Type B pancreatic cell (in vitro differentiated cells): ENCODE results near the gene PLXDC1. TPM values are rescaled to one million over a fixed set of nuclear protein-coding genes. Genes with fewer than 3 reads are reported as not detected.

Source experiments
- DNase-seq: peaks from one replicate; pipeline ENCODE4 v3.0.0; 2021; ENCODE audit warnings: mixed read lengths; ENCODE audit not compliant: unreplicated experiment; ENCODE audit errors: extremely low spot score
- H3K27ac Mint-ChIP-seq: 2 replicates; pipeline ENCODE4 v1.8.0; 2021; ENCODE audit warnings: mild to moderate bottlenecking, mixed read lengths
- H3K27me3 Mint-ChIP-seq: 2 replicates; pipeline ENCODE4 v1.8.0; 2021; ENCODE audit warnings: mixed read lengths
- H3K36me3 Mint-ChIP-seq: 2 replicates; pipeline ENCODE4 v1.8.0; 2021; ENCODE audit warnings: mixed read lengths
- H3K4me1 Mint-ChIP-seq: one replicate; pipeline ENCODE4 v1.8.0; 2021; ENCODE audit warnings: mixed read lengths; ENCODE audit not compliant: unreplicated experiment
- H3K4me3 Mint-ChIP-seq: 2 replicates; pipeline ENCODE4 v1.8.0; 2021; ENCODE audit warnings: mild to moderate bottlenecking, mixed read lengths
- H3K9me3 Mint-ChIP-seq: 2 replicates; pipeline ENCODE4 v1.8.0; 2021; ENCODE audit warnings: mixed read lengths
- total RNA-seq: library from RNA; stranded (reverse); gene quantifications from 2 replicates; pipeline ENCODE4 v1.2.1, GENCODE V29; 2021; ENCODE audit warnings: low replicate concordance
- TF ChIP-seq, protein P1 (sequence below): fragments of 200-600 bp; sonication (generic); conservative IDR thresholded peaks from 2 replicates; pipeline ENCODE4 v1.5.0; 2021; ENCODE audit warnings: antibody characterized with exemption, mild to moderate bottlenecking

PLXDC1 gene
- total RNA-seq, 1 donor from 2014 or later, result 5.0 TPM

- H3K4me3 Mint-ChIP-seq, result no peak overlapping the region
- H3K27me3 Mint-ChIP-seq, result peaks cover 3% of the 10 kb centered on the region
- TF ChIP-seq, protein P1, sequence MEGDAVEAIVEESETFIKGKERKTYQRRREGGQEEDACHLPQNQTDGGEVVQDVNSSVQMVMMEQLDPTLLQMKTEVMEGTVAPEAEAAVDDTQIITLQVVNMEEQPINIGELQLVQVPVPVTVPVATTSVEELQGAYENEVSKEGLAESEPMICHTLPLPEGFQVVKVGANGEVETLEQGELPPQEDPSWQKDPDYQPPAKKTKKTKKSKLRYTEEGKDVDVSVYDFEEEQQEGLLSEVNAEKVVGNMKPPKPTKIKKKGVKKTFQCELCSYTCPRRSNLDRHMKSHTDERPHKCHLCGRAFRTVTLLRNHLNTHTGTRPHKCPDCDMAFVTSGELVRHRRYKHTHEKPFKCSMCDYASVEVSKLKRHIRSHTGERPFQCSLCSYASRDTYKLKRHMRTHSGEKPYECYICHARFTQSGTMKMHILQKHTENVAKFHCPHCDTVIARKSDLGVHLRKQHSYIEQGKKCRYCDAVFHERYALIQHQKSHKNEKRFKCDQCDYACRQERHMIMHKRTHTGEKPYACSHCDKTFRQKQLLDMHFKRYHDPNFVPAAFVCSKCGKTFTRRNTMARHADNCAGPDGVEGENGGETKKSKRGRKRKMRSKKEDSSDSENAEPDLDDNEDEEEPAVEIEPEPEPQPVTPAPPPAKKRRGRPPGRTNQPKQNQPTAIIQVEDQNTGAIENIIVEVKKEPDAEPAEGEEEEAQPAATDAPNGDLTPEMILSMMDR, result peak; percentile 70
- DNase-seq, result no peak
- H3K4me1 Mint-ChIP-seq, result peaks cover 3% of the 10 kb centered on the region
- no peaks in the 10 kb centered on the region for H3K36me3 Mint-ChIP-seq
- peak overlapping the region; percentile 4 for H3K27ac Mint-ChIP-seq
- H3K9me3 Mint-ChIP-seq, result no peaks in the 10 kb centered on the region
Observed at GRCh38 chr17:39069114-39069756, 82.2 kb downstream of the PLXDC1 start.

- TF ChIP-seq, protein P1, result no peak
- no peak overlapping the region for H3K27ac Mint-ChIP-seq
- DNase-seq, result no peak
- H3K4me1 Mint-ChIP-seq, result peaks cover 8% of the 10 kb centered on the region
- H3K36me3 Mint-ChIP-seq, result no peaks in the 10 kb centered on the region
- no peak overlapping the region for H3K4me3 Mint-ChIP-seq
- no peaks in the 10 kb centered on the region for H3K9me3 Mint-ChIP-seq
- H3K27me3 Mint-ChIP-seq, result peaks cover 11% of the 10 kb centered on the region
Observed at GRCh38 chr17:39064819-39065218, 86.6 kb downstream of the PLXDC1 start.

DNA sequence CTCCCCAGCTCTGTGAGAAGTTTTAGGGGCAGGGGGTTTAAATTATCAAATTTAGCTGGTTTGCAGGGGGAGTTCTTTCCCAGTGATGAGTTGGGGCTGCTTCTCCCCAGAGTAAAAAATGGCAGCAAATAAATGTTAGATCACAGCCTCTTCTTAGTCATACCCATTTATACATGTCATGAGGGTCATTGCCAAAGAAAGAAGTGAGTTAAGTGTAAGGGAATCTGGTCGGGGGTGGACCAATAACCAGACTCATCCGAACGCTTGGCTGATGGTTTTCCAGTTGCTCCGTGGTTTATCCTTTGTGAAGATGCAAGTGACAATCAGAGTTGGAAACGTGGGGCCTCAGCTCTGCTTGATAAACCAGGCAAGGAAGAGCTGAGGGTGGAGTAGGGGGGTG, 87.1 kb downstream of the PLXDC1 start:
- H3K27me3 Mint-ChIP-seq, result peaks cover 9% of the 10 kb centered on the region
- H3K9me3 Mint-ChIP-seq, result no peaks in the 10 kb centered on the region
- DNase-seq, result no peak
- no peaks in the 10 kb centered on the region for H3K36me3 Mint-ChIP-seq
- TF ChIP-seq, protein P1, result no peak
- H3K4me3 Mint-ChIP-seq, result no peak overlapping the region
- no peak overlapping the region for H3K27ac Mint-ChIP-seq
- peaks cover 5% of the 10 kb centered on the region for H3K4me1 Mint-ChIP-seq

GRCh38 chr17:39063681-39064069, 87.8 kb downstream of the PLXDC1 start:
- Mint-ChIP-seq H3K27me3 (peaks cover 9% of the 10 kb centered on the region), H3K4me1 (peaks cover 5% of the 10 kb centered on the region), H3K9me3 (no peaks in the 10 kb centered on the region), H3K4me3 (no peak overlapping the region), H3K27ac (no peak overlapping the region), H3K36me3 (no peaks in the 10 kb centered on the region)
- TF ChIP-seq, protein P1, result no peak
- DNase-seq, result no peak

- TF ChIP-seq, protein P1, result no peak
- no peaks in the 10 kb centered on the region for H3K9me3 Mint-ChIP-seq
- no peaks in the 10 kb centered on the region for H3K36me3 Mint-ChIP-seq
- H3K27ac Mint-ChIP-seq, result no peak overlapping the region
- H3K4me1 Mint-ChIP-seq, result peaks cover 8% of the 10 kb centered on the region
- peaks cover 9% of the 10 kb centered on the region for H3K27me3 Mint-ChIP-seq
- no peak for DNase-seq
- no peak overlapping the region for H3K4me3 Mint-ChIP-seq
Observed at GRCh38 chr17:39062846-39063680, 88.4 kb downstream of the PLXDC1 start.
